Esophagus muscularis mucosa (tissue), 4 donors: ENCODE data around the gene C1QTNF9. TPM values are rescaled to one million over a fixed set of nuclear protein-coding genes. Genes with fewer than 3 reads are reported as not detected.
A peak's percentile ranks its signal among the peaks of the same experiment; 100 is the strongest.

Experiments used
- DNase-seq: peaks from one replicate; pipeline ENCODE4 v3.0.0-alpha.2; 2017; ENCODE audit errors: extremely low spot score
- H3K27ac ChIP-seq, 4 donors: fragments of 200-600 bp; sonication (generic); replicated peaks in 1 of 4; 1 replicate in 3 of 4; 2 replicates in 1 of 4; pipeline ENCODE4 v1.5.1; 2016 to 2019; ENCODE audit warnings: mild to moderate bottlenecking in 1 of 4
- H3K27me3 ChIP-seq, 4 donors: fragments of 200-600 bp; sonication (generic); one replicate each; pipeline versions ENCODE4 v1.5.1 to v1.6.0; 2016 to 2019
- H3K36me3 ChIP-seq, 4 donors: fragments of 200-600 bp; sonication (generic); one replicate each; pipeline ENCODE4 v1.5.1; 2016 to 2019
- H3K4me1 ChIP-seq, 4 donors: fragments of 200-600 bp; sonication (generic); one replicate each; pipeline ENCODE4 v1.5.1; 2016 to 2019
- H3K4me3 ChIP-seq, 4 donors: fragments of 200-600 bp; sonication (generic); 1 replicate in 2 of 4; 2 replicates in 2 of 4; pipeline ENCODE4 v1.5.1; 2016 to 2019; ENCODE audit warnings: mild to moderate bottlenecking in 4 of 4, moderate library complexity in 1 of 4
- H3K9me3 ChIP-seq, 4 donors: fragments of 200-600 bp; sonication (generic); 1 replicate in 3 of 4; 2 replicates in 1 of 4; pipeline ENCODE4 v1.5.1; 2016 to 2019
- EP300 ChIP-seq: sonication (generic); formaldehyde crosslinking; IDR thresholded peaks from one replicate; pipeline ENCODE4 v1.6.1; 2017; ENCODE audit warnings: antibody characterized with exemption
- POLR2A ChIP-seq: fragments of 450-650 bp; IDR thresholded peaks from one replicate; pipeline ENCODE4 v1.6.1; 2017; ENCODE audit warnings: antibody characterized with exemption, moderate library complexity, mild to moderate bottlenecking, low read depth
- POLR2AphosphoS5 ChIP-seq, 2 donors: sonication (generic); formaldehyde crosslinking; IDR thresholded peaks; one replicate each; pipeline ENCODE4 v1.6.1; 2017; ENCODE audit warnings: antibody characterized with exemption in 2 of 2
- WGBS: methylation state at CpG from one replicate; pipeline ENCODE4 v1.1.5; 2018; 5-methylcytosine and 5-hydroxymethylcytosine counted together
- intact Hi-C: fragments of 100-400 bp; cut with DNase I; formaldehyde crosslinking; loops from one replicate; pipeline ENCODE4 v1.15.1; 2023
- total RNA-seq, 4 donors: library from RNA; depleted of rRNA; stranded (reverse); fragments of >200 nt; gene quantifications; one replicate each; pipeline versions ENCODE4 v1.1.0 to v1.2.1, GENCODE V29; 2016
- TF ChIP-seq, protein P1 (sequence below), 3 experiments: fragments of 200-600 bp in 2 of 3; fragments of 450-650 bp in 1 of 3; sonication (generic) in 2 of 3; IDR thresholded peaks; one replicate each; pipeline ENCODE4 v1.5.1; 2017 to 2019; ENCODE audit warnings: antibody characterized with exemption in 3 of 3, mild to moderate bottlenecking in 2 of 3, moderate library complexity in 1 of 3

C1QTNF9 gene
- total RNA-seq, 4 donors from 2014 or later = 0.32 to 2.0 (median 0.91) TPM

DNA sequence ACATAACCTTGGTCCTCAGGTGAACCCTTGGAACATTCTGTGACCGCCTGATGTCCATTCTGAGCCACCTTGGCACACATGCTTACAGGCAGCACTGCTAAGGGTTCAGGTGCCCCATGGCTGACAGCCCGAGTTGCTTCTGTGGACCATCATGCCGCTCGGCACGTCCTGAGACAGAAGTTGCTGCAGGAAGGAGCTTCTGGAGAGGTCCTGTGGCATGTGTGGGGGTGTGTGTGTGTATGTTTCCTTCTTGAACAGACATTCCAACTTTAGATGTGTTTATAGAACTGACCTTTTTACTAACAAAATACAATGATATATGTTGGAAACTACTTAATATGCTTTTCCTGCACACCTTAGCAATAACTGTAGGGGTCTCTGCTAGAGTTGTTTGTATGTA is 4.8 kb upstream of the C1QTNF9 start:
- TF ChIP-seq POLR2A = no peak
- H3K27me3 ChIP-seq = peaks cover 0 to 3% (median 0%) of the 10 kb centered on the region in 4 donors
- H3K36me3 ChIP-seq = peaks cover 11 to 46% (median 31%) of the 10 kb centered on the region in 4 donors
- peaks cover 6 to 20% (median 9%) of the 10 kb centered on the region in 4 donors for H3K4me1 ChIP-seq
- no peak overlapping the region for H3K4me3 ChIP-seq
- intact Hi-C loops = no loop called here
- H3K9me3 ChIP-seq = no peaks in the 10 kb centered on the region
- 55% methylated on average over 5 of the region's 5 CpGs for WGBS
- no peak overlapping the region for H3K27ac ChIP-seq
- no peak for DNase-seq

DNA sequence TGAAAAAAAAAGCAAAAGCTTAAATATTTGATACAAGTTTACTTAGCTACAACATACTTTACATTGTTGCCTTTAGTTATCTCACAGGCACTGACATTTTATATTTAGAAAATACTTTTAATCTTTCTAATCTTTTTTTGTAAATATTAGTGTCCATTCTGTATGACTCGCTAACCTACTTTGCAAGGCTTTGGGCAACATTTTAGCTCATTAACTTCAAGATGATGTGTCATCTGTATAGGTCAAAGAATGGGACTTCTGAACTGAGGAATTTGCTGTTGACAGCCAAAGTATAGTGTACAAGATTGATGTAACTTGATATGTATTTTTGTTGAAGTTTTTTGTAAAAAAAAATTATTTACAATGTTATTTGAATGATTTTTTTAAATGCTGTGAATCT is 2.7 kb upstream of the C1QTNF9 start:
- no peaks in the 10 kb centered on the region for H3K9me3 ChIP-seq
- intact Hi-C loops = no loop called here
- H3K27me3 ChIP-seq = peaks cover 0 to 3% (median 0%) of the 10 kb centered on the region in 4 donors
- 85% methylated on average over 1 of the region's 1 CpG for WGBS
- no peak for DNase-seq
- H3K27ac ChIP-seq = no peak overlapping the region
- peaks cover 6 to 20% (median 9%) of the 10 kb centered on the region in 4 donors for H3K4me1 ChIP-seq
- peaks cover 5 to 26% (median 18%) of the 10 kb centered on the region in 4 donors for H3K36me3 ChIP-seq
- no peak overlapping the region for H3K4me3 ChIP-seq
- TF ChIP-seq EP300 (no peak), POLR2AphosphoS5 (IDR thresholded peaks at IDR 0.05) (no peak), POLR2A (no peak)
- TF ChIP-seq, protein P1, sequence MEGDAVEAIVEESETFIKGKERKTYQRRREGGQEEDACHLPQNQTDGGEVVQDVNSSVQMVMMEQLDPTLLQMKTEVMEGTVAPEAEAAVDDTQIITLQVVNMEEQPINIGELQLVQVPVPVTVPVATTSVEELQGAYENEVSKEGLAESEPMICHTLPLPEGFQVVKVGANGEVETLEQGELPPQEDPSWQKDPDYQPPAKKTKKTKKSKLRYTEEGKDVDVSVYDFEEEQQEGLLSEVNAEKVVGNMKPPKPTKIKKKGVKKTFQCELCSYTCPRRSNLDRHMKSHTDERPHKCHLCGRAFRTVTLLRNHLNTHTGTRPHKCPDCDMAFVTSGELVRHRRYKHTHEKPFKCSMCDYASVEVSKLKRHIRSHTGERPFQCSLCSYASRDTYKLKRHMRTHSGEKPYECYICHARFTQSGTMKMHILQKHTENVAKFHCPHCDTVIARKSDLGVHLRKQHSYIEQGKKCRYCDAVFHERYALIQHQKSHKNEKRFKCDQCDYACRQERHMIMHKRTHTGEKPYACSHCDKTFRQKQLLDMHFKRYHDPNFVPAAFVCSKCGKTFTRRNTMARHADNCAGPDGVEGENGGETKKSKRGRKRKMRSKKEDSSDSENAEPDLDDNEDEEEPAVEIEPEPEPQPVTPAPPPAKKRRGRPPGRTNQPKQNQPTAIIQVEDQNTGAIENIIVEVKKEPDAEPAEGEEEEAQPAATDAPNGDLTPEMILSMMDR (IDR thresholded peaks at IDR 0.05) = no peak

GRCh38 chr13:24307211-24308067 is 1.9 kb upstream of the C1QTNF9 start:
- intact Hi-C loops = no loop called here
- TF ChIP-seq, protein P1 (IDR thresholded peaks at IDR 0.05) = no peak
- TF ChIP-seq POLR2A (no peak), EP300 (no peak), POLR2AphosphoS5 (IDR thresholded peaks at IDR 0.05) (no peak)
- H3K27ac ChIP-seq = peak overlapping the region in 1 of 4 donors; percentile 15
- H3K4me1 ChIP-seq = peaks cover 6 to 17% (median 9%) of the 10 kb centered on the region in 4 donors
- 84% methylated on average over 17 of the region's 27 CpGs for WGBS
- peak; percentile 82 for DNase-seq
- H3K27me3 ChIP-seq = peaks cover 0 to 3% (median 0%) of the 10 kb centered on the region in 4 donors
- H3K36me3 ChIP-seq = peaks cover 5 to 20% (median 15%) of the 10 kb centered on the region in 4 donors
- H3K4me3 ChIP-seq = no peak overlapping the region
- H3K9me3 ChIP-seq = no peaks in the 10 kb centered on the region

DNA sequence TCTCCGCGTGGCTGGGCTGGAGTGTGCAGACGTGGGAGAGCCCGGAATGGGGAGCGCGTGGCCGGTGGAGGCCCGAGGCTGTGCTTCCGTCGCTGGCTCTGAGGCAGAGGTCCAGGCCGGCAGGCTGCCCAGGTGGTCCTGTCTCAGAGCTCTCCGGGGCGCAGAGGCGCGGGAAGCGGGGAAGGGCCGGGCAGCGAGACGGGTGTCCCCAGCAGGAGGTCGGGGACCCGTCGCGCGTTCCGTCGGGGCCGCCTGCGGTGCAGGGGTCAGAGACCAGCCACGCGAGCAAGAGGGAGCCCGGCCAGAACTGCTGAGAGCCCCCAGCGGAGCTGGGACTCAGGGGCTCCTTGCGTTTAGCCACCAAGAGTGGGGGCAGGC is 1.3 kb upstream of the C1QTNF9 start:
- peaks cover 6 to 17% (median 9%) of the 10 kb centered on the region in 4 donors for H3K4me1 ChIP-seq
- DNase-seq = peak; percentile 74
- peaks cover 0 to 3% (median 0%) of the 10 kb centered on the region in 4 donors for H3K27me3 ChIP-seq
- no peaks in the 10 kb centered on the region for H3K9me3 ChIP-seq
- peak overlapping the region in 1 of 4 donors; percentile 15 for H3K27ac ChIP-seq
- intact Hi-C loops = no loop called here
- H3K4me3 ChIP-seq = no peak overlapping the region
- 87% methylated on average over 30 of the region's 33 CpGs for WGBS
- peaks cover 2 to 14% (median 9%) of the 10 kb centered on the region in 4 donors for H3K36me3 ChIP-seq
- TF ChIP-seq, protein P1 (IDR thresholded peaks at IDR 0.05) = no peak
- no peak for TF ChIP-seq EP300
- TF ChIP-seq POLR2AphosphoS5 (IDR thresholded peaks at IDR 0.05) = no peak
- TF ChIP-seq POLR2A = no peak

DNA sequence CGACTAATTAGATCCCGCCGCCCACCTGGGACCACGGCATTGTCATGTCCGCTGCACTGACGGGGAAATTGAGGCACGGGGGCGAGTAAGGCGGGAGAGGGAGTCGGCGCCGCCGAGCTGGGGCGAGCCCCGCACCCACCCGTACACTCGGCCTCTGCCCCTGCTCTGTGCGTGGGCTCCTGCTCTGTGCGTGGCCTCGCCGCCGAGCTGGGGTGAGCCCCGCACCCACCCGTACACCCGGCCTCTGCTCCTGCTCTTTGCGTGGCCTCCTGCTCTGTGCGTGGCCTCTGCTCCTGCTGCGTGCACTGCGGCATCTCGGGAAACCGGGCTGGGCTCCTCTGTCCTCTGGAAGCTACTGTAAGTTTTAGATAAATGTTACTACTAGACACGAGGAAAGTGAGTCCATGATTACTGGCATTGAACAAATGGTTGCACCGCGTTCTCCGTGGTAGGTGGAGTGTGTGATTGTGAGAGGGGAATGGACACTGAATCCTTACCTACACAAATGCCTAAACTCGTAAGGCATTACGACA is 826 bp upstream of the C1QTNF9 start:
- 90% methylated on average over 28 of the region's 37 CpGs for WGBS
- Histone ChIP-seq H3K4me3 (no peak overlapping the region), H3K4me1 (peaks cover 6 to 17% (median 9%) of the 10 kb centered on the region in 4 donors), H3K27ac (peak overlapping the region in 1 of 4 donors; percentile 15), H3K36me3 (peaks cover 0 to 9% (median 4%) of the 10 kb centered on the region in 4 donors), H3K27me3 (peaks cover 0 to 3% (median 0%) of the 10 kb centered on the region in 4 donors), H3K9me3 (no peaks in the 10 kb centered on the region)
- intact Hi-C loops = no loop called here
- TF ChIP-seq EP300 (no peak), POLR2A (no peak), POLR2AphosphoS5 (IDR thresholded peaks at IDR 0.05) (no peak)
- TF ChIP-seq, protein P1 (IDR thresholded peaks at IDR 0.05) = no peak
- peak; percentile 88 for DNase-seq
